Astrocyte of the spinal cord (primary cell): ENCODE results near the gene WRNIP1.

Source experiments
- DNase-seq: peaks from one replicate; pipeline ENCODE4 v3.0.0; 2011; ENCODE audit warnings: low read depth, low spot score
- H3K4me3 ChIP-seq: 2 replicates; pipeline ENCODE4 v1.5.1; 2011; ENCODE audit warnings: low read depth, mild to moderate bottlenecking, low read length, moderate library complexity
- in situ Hi-C: cut with HindIII; loops from 2 replicates; pipeline ENCODE4 v1.10.0; 2017; ENCODE audit warnings: low sequenced_read_pairs
- TF ChIP-seq, protein P1 (sequence below): IDR thresholded peaks from 2 replicates; pipeline ENCODE4 v1.5.1; 2012; ENCODE audit warnings: low read depth, mild to moderate bottlenecking, low read length, inconsistent platforms

The WRNIP1 gene

DNA sequence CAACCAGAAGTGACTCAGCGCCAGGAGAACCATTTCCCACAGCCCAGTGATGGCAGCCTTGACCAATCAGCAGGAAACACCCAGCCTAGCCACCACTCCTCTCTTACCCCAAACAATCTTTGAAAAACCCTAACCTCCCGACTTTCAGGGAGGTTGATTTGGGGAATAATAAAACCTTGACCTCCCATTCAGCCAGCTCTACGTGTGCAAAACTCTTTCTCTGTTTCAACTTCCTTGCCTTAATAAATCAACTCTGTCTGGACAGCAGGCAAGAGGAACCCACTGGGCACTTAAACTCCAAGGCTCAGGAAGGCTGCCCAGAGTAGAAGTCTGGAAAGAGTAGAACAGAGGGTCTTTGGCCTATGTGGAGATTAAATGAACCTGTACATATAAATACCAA, 41.5 kb downstream of the WRNIP1 start:
- DNase-seq, result no peak
- TF ChIP-seq, protein P1, sequence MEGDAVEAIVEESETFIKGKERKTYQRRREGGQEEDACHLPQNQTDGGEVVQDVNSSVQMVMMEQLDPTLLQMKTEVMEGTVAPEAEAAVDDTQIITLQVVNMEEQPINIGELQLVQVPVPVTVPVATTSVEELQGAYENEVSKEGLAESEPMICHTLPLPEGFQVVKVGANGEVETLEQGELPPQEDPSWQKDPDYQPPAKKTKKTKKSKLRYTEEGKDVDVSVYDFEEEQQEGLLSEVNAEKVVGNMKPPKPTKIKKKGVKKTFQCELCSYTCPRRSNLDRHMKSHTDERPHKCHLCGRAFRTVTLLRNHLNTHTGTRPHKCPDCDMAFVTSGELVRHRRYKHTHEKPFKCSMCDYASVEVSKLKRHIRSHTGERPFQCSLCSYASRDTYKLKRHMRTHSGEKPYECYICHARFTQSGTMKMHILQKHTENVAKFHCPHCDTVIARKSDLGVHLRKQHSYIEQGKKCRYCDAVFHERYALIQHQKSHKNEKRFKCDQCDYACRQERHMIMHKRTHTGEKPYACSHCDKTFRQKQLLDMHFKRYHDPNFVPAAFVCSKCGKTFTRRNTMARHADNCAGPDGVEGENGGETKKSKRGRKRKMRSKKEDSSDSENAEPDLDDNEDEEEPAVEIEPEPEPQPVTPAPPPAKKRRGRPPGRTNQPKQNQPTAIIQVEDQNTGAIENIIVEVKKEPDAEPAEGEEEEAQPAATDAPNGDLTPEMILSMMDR, result no peak
- H3K4me3 ChIP-seq, result no peak overlapping the region
- in situ Hi-C loops, result no loop called here

DNA sequence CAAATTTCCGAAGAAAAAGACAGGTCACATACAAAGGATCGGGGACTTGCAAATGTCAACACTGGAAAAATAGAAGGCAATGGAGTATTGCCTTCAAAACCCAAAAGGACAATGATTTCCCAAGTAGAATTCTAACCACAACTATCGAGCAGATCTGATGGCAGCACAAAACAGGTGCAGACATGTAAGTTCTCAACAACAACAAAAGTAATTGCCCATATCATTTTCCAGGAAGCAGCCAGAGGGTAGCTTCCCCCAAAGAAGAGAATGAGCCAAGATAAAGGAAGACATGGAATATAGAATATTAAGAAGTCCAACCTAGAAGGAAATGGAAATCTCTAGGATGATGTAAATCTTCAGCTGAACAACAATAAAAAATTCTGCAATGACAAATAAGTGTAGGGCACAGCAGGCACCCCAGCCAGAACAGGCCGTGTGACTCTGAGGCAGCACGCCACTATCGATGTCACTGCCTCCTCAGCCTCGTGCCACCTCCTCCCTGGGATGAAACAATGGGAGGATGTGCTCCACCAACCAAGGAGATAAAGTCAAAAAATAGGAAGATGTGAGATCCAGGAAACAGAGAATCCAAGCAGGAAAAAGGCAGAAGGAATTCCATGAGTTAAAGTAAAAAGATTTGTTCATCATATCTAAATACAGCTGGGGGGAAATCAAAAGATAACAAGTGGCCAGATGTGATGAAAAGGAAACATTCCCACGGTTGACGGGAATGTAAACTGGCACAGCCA, 42.3 kb downstream of the WRNIP1 start:
- no peak for DNase-seq
- TF ChIP-seq, protein P1, result no peak
- H3K4me3 ChIP-seq, result no peak overlapping the region
- in situ Hi-C loops, result no loop called here

DNA sequence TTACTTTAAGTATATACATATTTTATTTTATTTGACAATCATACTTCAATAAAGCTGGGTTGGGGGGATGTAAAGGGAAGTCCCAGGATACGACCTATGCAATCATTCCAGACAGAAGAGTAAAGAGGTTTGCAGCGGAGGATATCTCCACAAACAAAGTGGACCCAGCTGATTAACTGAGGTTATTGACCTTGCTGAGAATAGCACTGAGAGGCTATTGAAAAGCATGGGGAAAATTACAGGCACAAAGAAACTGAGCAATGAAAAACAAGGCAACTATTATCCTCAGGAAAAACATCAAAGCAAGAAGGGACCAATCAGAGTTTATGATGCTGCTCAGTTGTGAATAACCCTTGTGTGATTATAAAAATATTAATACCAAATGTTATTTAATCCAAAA, 43.8 kb downstream of the WRNIP1 start:
- no peak overlapping the region for H3K4me3 ChIP-seq
- in situ Hi-C loops, result no loop called here
- TF ChIP-seq, protein P1, result no peak
- DNase-seq, result no peak

DNA sequence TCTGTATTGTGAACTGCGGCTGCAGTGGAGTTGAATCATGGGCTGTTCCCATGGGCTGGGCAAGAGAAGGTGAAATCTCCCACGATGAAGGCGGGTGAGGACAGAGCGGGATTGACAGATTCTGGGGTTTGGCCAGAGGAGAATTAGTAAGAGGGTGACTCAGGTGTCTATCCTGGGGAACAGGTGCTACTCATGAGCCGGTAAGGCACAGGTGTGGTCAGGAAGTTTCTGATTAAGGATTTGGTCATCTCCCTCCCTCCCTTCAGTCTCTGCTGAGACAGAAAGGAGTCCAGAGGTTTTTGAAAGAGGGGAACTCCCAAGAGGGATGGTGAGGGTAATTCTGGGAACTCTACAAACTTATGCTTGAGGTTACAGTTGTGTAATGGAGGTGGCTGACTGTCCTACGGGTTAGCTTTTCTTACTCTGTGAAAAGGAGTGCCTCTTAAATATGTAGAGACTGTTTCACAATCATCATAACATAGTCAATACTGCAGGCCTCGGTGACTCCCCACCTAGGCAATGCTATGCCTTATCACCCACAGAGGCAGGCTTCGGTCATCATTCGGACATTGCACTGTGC, 45.0 kb downstream of the WRNIP1 start:
- in situ Hi-C loops, result no loop called here
- TF ChIP-seq, protein P1, result no peak
- no peak overlapping the region for H3K4me3 ChIP-seq
- no peak for DNase-seq

DNA sequence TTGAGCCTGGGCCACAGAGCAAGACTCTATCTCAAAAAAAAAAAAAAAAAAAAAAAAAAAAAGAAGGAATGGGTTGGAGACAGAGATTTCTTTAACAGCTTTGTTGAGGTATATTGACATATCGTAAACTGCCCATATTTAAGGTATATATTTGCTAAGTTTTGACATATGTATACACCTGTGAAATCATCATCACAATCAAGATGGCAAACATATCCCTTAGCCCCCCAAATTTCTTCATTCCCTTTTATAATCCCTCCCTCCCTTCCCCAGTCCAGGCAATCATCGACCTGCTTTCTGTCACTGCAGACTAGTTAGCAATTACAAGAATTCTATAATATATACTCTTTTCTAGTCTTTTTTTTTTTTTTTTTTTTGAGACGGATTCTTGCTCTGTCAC, 47.5 kb downstream of the WRNIP1 start:
- no peak for DNase-seq
- TF ChIP-seq, protein P1, result no peak
- H3K4me3 ChIP-seq, result no peak overlapping the region
- in situ Hi-C loops, result no loop called here

DNA sequence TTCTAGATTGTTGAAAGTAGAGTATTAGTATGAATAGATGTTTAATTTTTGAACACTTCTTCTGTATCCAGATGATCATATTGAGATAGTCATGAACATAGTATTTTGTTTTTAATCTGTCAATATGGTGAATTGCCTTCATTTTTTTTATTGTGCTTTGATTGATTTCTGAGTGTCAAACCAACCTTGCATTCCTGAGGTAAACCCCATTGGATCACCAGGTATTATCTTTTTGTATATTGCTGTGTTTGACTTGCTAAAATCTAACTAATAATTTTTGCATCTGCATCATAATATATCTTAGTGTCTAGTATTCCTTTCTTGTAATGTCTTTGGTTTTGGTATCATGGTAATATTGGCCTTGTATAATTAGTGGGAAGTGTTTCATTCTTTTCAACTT, 51.0 kb downstream of the WRNIP1 start:
- DNase-seq, result no peak
- in situ Hi-C loops, result no loop called here
- TF ChIP-seq, protein P1, result no peak
- no peak overlapping the region for H3K4me3 ChIP-seq
